ENCODE measurements around the gene CDH22. TPM values are rescaled to one million over a fixed set of nuclear protein-coding genes. Genes with fewer than 3 reads are reported as not detected.

Gene CDH22
- total and polyA plus RNA-seq, 4 donors = not detected

GRCh38 chr20:46269372-46269771, 38.9 kb downstream of the CDH22 start:
- H3K36me3 ChIP-seq (ENCODE audit: control insufficient read depth in 1 of 2, insufficient read depth in 2 of 2, low read length in 1 of 2) = no peaks in the 10 kb centered on the region
- peaks cover 10% of the 10 kb centered on the region for H3K9me3 ChIP-seq (ENCODE audit: control insufficient read depth, low read length)
- H3K27me3 ChIP-seq (ENCODE audit: control insufficient read depth in 1 of 2, insufficient read depth in 2 of 2, low read length in 1 of 2) = no peaks in the 10 kb centered on the region
- no peaks in the 10 kb centered on the region for H3K4me1 ChIP-seq (ENCODE audit: control insufficient read depth in 1 of 2, insufficient read depth in 2 of 2, low read length in 2 of 2)
- intact Hi-C loops (cut with DNase I) = no loop called here
- H3K4me3 ChIP-seq (ENCODE audit: low read length in 2 of 2) = no peak overlapping the region
- ATAC-seq (ENCODE audit: low FRiP score) (no peak), DNase-seq (no peak)
- no peak overlapping the region for H3K27ac ChIP-seq (ENCODE audit: low read depth in 1 of 2, low read length in 2 of 2)
- 75 to 79% methylated on average over 7 of the region's 7 CpGs for WGBS, 2 donors

- Histone ChIP-seq H3K9me3 (ENCODE audit: control insufficient read depth, low read length) (peaks cover 9% of the 10 kb centered on the region), H3K36me3 (ENCODE audit: control insufficient read depth in 1 of 2, insufficient read depth in 2 of 2, low read length in 1 of 2) (no peaks in the 10 kb centered on the region), H3K27me3 (ENCODE audit: control insufficient read depth in 1 of 2, insufficient read depth in 2 of 2, low read length in 1 of 2) (no peaks in the 10 kb centered on the region), H3K27ac (ENCODE audit: low read depth in 1 of 2, low read length in 2 of 2) (no peak overlapping the region), H3K4me3 (ENCODE audit: low read length in 2 of 2) (no peak overlapping the region), H3K4me1 (ENCODE audit: control insufficient read depth in 1 of 2, insufficient read depth in 2 of 2, low read length in 2 of 2) (no peaks in the 10 kb centered on the region)
- DNase-seq (no peak), ATAC-seq (ENCODE audit: low FRiP score) (no peak)
- intact Hi-C loops (cut with DNase I) = no loop called here
- 66 to 72% methylated on average over 3 of the region's 3 CpGs for WGBS, 2 donors
Observed at GRCh38 chr20:46268662-46269061, 39.6 kb downstream of the CDH22 start.

- Histone ChIP-seq H3K4me1 (ENCODE audit: control insufficient read depth in 1 of 2, insufficient read depth in 2 of 2, low read length in 2 of 2) (no peaks in the 10 kb centered on the region), H3K27me3 (ENCODE audit: control insufficient read depth in 1 of 2, insufficient read depth in 2 of 2, low read length in 1 of 2) (no peaks in the 10 kb centered on the region), H3K27ac (ENCODE audit: low read depth in 1 of 2, low read length in 2 of 2) (no peak overlapping the region), H3K36me3 (ENCODE audit: control insufficient read depth in 1 of 2, insufficient read depth in 2 of 2, low read length in 1 of 2) (no peaks in the 10 kb centered on the region), H3K4me3 (ENCODE audit: low read length in 2 of 2) (no peak overlapping the region), H3K9me3 (ENCODE audit: control insufficient read depth, low read length) (peaks cover 5% of the 10 kb centered on the region)
- no peak for DNase-seq
- ATAC-seq (ENCODE audit: low FRiP score) = no peak
- intact Hi-C loops (cut with DNase I) = no loop called here
- WGBS, 2 donors = 10 to 14% methylated on average over 19 of the region's 19 CpGs
Observed at GRCh38 chr20:46268131-46268614, 40.1 kb downstream of the CDH22 start.

DNA sequence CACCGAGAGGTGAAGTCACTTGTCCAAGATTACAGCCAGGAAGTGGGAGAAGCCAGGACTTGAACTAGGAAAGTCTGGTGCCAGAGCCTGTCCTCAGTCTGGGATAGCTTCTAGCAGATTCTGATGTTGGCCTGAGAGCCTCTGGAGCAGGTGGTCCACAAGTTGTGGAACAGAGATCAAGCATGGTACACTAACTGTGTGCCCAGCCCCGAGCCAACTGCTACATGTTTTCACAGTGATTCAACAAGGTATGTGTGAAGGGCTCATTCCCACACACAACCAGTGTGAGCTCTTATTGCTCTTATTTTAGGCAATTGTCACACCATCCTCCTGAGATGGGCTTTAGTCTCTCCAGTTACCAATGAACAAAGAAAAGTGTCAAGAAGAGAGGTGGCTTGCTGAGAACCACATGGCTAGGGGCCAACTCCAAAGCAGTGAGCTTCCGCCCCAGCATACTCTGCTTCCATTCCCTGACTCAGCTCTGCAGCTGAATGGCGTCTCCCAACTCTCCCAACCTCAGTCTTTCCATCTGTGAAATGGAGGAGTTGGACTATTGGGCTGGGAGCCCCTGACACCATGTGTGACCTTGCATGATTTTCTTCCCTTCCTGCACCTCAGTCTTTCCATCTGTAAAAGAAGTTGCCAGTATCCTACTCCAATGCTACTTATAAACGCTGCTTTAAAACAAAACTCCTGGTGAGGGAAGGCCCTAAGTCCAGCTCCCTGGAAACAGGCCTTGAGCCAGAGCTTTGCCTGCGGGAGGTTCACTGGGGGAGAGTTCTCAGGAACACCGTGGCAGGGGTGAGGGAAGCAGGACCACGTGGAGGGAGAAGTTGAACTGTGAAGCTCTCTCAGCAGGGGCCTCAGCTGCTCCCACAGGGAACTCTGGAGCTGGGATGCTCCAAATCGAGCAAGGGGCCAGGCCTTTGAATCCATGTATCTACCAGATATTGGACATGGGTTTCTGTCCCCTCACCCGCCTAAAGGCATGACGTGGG, 40.9 kb downstream of the CDH22 start:
- Histone ChIP-seq H3K27ac (ENCODE audit: low read depth in 1 of 2, low read length in 2 of 2) (no peak overlapping the region), H3K9me3 (ENCODE audit: control insufficient read depth, low read length) (peaks cover 2% of the 10 kb centered on the region), H3K4me1 (ENCODE audit: control insufficient read depth in 1 of 2, insufficient read depth in 2 of 2, low read length in 2 of 2) (no peaks in the 10 kb centered on the region), H3K27me3 (ENCODE audit: control insufficient read depth in 1 of 2, insufficient read depth in 2 of 2, low read length in 1 of 2) (no peaks in the 10 kb centered on the region), H3K36me3 (ENCODE audit: control insufficient read depth in 1 of 2, insufficient read depth in 2 of 2, low read length in 1 of 2) (no peaks in the 10 kb centered on the region), H3K4me3 (ENCODE audit: low read length in 2 of 2) (no peak overlapping the region)
- no peak for DNase-seq
- 37 to 38% methylated on average over 11 of the region's 11 CpGs for WGBS, 2 donors
- intact Hi-C loops (cut with DNase I) = no loop called here
- ATAC-seq (ENCODE audit: low FRiP score) = no peak

- Histone ChIP-seq H3K27me3 (ENCODE audit: control insufficient read depth in 1 of 2, insufficient read depth in 2 of 2, low read length in 1 of 2) (peaks cover 0 to 2% of the 10 kb centered on the region in 2 donors), H3K27ac (ENCODE audit: low read depth in 1 of 2, low read length in 2 of 2) (no peak overlapping the region), H3K9me3 (ENCODE audit: control insufficient read depth, low read length) (no peaks in the 10 kb centered on the region), H3K36me3 (ENCODE audit: control insufficient read depth in 1 of 2, insufficient read depth in 2 of 2, low read length in 1 of 2) (no peaks in the 10 kb centered on the region), H3K4me1 (ENCODE audit: control insufficient read depth in 1 of 2, insufficient read depth in 2 of 2, low read length in 2 of 2) (no peaks in the 10 kb centered on the region), H3K4me3 (ENCODE audit: low read length in 2 of 2) (no peak overlapping the region)
- WGBS, 2 donors = 87 to 89% methylated on average over 2 of the region's 2 CpGs
- DNase-seq = no peak
- ATAC-seq (ENCODE audit: low FRiP score) = no peak
- intact Hi-C loops (cut with DNase I) = no loop called here
Observed at GRCh38 chr20:46265539-46265938, 42.8 kb downstream of the CDH22 start.

- WGBS, 2 donors = 78% methylated on average over 26 of the region's 26 CpGs
- intact Hi-C loops (cut with DNase I) = no loop called here
- no peak for ATAC-seq (ENCODE audit: low FRiP score)
Observed at GRCh38 chr20:46264391-46265266, 43.7 kb downstream of the CDH22 start.

DNA sequence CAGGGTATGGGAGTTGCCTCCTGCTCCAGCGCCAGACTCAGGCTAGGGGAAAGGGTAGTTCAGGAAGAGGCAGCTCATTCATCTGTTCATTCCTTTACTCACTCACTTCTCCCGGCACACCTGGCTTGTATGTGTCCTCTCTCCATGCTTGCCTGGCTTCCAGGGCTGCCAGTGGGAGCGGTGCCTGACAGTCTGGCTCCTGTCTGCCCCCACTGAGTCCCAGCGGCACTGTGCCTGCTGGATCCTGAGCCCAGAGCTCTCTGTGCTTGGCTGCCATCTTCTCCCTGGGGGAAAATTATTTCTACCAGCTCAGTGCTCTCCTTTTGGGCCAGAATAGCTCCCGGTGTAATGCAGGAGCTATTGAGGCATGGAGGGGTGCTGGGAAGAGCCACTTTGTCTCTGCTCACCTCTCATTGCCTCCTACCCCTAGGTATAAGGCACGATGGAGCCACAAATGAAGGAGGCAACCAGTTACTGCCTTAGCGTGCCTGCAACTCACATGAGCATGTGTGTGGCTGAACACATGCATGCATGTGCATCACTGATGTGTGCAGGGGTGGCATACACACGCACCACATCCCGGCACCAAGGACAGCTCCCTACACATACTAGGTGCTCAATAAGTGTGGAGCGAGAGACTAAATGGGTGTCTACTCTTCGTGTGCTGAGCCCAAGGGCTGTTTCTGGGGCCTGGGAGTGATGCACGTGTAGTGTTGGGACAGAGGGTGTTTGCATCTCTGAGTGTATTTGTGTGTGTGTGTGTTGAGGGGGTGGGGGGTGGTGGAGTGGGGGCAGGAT, 46.6 kb downstream of the CDH22 start:
- H3K9me3 ChIP-seq (ENCODE audit: control insufficient read depth, low read length) = no peaks in the 10 kb centered on the region
- ATAC-seq (ENCODE audit: low FRiP score) (no peak), DNase-seq (no peak)
- H3K4me3 ChIP-seq (ENCODE audit: low read length in 2 of 2) = no peak overlapping the region
- no peaks in the 10 kb centered on the region for H3K4me1 ChIP-seq (ENCODE audit: control insufficient read depth in 1 of 2, insufficient read depth in 2 of 2, low read length in 2 of 2)
- H3K27ac ChIP-seq (ENCODE audit: low read depth in 1 of 2, low read length in 2 of 2) = no peak overlapping the region
- WGBS, 2 donors = 63% methylated on average over 12 of the region's 12 CpGs
- intact Hi-C loops (cut with DNase I) = no loop called here
- no peaks in the 10 kb centered on the region for H3K36me3 ChIP-seq (ENCODE audit: control insufficient read depth in 1 of 2, insufficient read depth in 2 of 2, low read length in 1 of 2)
- H3K27me3 ChIP-seq (ENCODE audit: control insufficient read depth in 1 of 2, insufficient read depth in 2 of 2, low read length in 1 of 2) = peaks cover 0 to 2% of the 10 kb centered on the region in 2 donors

More at GRCh38 chr20:46264391-46265266, 43.7 kb downstream of the CDH22 start:
- DNase-seq = no peak
- H3K4me3 ChIP-seq (ENCODE audit: low read length in 2 of 2) = no peak overlapping the region
- no peak overlapping the region for H3K27ac ChIP-seq (ENCODE audit: low read depth in 1 of 2, low read length in 2 of 2)
- H3K36me3 ChIP-seq (ENCODE audit: control insufficient read depth in 1 of 2, insufficient read depth in 2 of 2, low read length in 1 of 2) = no peaks in the 10 kb centered on the region
- H3K9me3 ChIP-seq (ENCODE audit: control insufficient read depth, low read length) = no peaks in the 10 kb centered on the region
- H3K4me1 ChIP-seq (ENCODE audit: control insufficient read depth in 1 of 2, insufficient read depth in 2 of 2, low read length in 2 of 2) = no peaks in the 10 kb centered on the region
- H3K27me3 ChIP-seq (ENCODE audit: control insufficient read depth in 1 of 2, insufficient read depth in 2 of 2, low read length in 1 of 2) = peaks cover 0 to 2% of the 10 kb centered on the region in 2 donors

- 50 to 54% methylated on average over 1 of the region's 1 CpG for WGBS, 2 donors
- no peaks in the 10 kb centered on the region for H3K9me3 ChIP-seq (ENCODE audit: control insufficient read depth, low read length)
- H3K36me3 ChIP-seq (ENCODE audit: control insufficient read depth in 1 of 2, insufficient read depth in 2 of 2, low read length in 1 of 2) = no peaks in the 10 kb centered on the region
- H3K4me3 ChIP-seq (ENCODE audit: low read length in 2 of 2) = no peak overlapping the region
- H3K27ac ChIP-seq (ENCODE audit: low read depth in 1 of 2, low read length in 2 of 2) = no peak overlapping the region
- no peak for DNase-seq
- H3K27me3 ChIP-seq (ENCODE audit: control insufficient read depth in 1 of 2, insufficient read depth in 2 of 2, low read length in 1 of 2) = peaks cover 0 to 2% of the 10 kb centered on the region in 2 donors
- intact Hi-C loops (cut with DNase I) = no loop called here
- ATAC-seq (ENCODE audit: low FRiP score) = no peak
- no peaks in the 10 kb centered on the region for H3K4me1 ChIP-seq (ENCODE audit: control insufficient read depth in 1 of 2, insufficient read depth in 2 of 2, low read length in 2 of 2)
Observed at GRCh38 chr20:46260936-46261454, 47.3 kb downstream of the CDH22 start.

Measured in aorta (tissue), 5 donors.